ENCODE data around the gene CBX4.

DNA sequence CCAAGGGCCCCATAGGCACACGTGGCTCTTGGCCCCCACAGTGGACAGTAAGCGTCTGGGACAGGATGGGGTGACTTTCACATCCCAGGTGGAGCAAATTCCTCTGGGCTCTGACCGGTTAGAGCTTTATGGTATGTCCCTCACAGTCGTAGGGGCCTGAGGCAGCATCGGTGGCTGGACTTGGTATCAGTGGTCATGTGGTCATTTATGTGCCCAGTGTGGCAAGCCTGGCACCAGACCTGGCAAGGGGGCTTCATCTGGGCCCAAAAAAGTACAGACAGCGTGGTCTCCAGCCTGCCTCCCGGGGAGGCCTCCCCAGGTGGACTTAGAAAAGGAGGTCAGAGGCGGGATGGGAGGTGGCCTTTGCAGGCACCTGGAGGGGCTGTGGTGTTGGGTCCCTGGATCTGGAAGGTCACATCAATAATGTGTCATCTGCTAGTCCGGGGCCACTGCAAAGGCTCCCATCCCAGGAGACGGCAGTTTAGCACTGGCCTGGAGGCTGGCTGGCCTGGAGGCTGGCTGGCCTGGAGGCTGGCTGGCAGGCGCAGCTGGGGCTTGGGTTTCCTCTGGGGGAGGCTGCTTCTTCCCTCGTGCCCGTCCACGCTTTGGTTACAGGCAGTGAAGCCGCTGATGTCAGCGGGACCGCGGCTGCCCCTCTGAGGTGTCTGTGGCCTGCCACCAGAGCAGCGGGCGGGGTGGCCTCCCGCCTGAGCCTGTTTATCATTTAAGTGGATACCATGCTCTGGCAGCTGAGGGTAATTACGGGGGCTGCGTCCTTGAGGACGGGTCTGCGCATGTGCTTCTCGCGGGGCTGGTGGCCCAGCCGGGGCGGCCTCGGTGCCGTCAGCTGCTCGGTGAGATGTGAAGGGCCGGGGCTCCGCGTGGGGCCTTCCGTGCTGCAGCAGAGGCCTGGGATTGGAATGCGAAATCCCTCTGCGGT lies 20.7 kb upstream of the CBX4 start:
- TF ChIP-seq POLR2AphosphoS5 (IDR thresholded peaks at IDR 0.05): no peak
- TF ChIP-seq, protein P1, sequence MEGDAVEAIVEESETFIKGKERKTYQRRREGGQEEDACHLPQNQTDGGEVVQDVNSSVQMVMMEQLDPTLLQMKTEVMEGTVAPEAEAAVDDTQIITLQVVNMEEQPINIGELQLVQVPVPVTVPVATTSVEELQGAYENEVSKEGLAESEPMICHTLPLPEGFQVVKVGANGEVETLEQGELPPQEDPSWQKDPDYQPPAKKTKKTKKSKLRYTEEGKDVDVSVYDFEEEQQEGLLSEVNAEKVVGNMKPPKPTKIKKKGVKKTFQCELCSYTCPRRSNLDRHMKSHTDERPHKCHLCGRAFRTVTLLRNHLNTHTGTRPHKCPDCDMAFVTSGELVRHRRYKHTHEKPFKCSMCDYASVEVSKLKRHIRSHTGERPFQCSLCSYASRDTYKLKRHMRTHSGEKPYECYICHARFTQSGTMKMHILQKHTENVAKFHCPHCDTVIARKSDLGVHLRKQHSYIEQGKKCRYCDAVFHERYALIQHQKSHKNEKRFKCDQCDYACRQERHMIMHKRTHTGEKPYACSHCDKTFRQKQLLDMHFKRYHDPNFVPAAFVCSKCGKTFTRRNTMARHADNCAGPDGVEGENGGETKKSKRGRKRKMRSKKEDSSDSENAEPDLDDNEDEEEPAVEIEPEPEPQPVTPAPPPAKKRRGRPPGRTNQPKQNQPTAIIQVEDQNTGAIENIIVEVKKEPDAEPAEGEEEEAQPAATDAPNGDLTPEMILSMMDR (IDR thresholded peaks at IDR 0.05 in 8 of 11, conservative IDR thresholded peaks at IDR 0.05 in 3 of 11): no peak
